Measurements from ENCODE around the gene ELL3.

Gene ELL3

DNA sequence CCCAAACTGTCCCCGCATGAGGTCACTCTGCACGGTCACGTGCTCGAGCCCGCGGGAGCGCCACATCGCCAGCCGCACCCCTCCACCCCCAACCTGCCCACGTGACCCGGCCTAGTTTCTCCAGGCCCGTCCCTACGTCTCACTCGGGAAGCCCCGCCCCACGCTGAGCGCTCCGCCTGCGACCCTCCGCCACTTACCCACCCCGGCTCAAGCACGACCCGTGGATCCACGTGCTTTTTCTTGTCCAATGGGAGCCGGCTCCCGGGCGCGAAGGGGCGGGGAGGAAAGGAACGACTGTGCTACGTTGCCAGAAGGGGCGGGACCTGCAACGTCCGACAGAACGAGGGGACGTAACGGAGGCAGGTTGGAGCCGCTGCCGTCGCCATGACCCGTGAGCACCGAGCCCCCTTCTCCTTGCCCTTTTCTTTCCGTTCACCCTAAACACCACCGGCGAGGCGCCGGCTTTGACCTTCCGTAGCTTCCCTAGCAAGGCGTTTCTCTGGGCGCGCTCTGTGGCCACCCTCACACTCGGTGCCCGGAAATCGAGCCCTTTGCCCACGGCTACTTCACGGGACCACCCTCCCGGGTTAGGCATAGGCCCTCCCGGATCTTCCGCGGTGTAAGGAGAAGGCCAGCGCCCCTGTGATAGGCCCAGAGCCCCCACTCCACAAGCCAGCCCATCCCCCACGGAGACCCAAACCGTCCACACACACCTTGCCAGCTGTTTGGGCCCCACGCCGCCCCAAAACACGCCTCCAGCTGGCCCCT is 15.4 kb upstream of the ELL3 start, which contains the start of gene SERF2:
TSS of gene SERF2 (plus strand) at position 328 of the 768 bp plus-strand sequence. CDS start at position 385, 57 bp downstream.
- Histone ChIP-seq H2BK12ac (ENCODE audit: low read length) (no peak within 1 kb of the TSS), H3K9me3 (replicated peaks in 1 of 2; ENCODE audit: control insufficient read depth in 2 of 2, insufficient read depth in 1 of 2, low read depth in 1 of 2, low read length in 2 of 2) (no peaks in the 10 kb centered on the region), H2AK5ac (ENCODE audit: low read depth, low read length) (peak within 1 kb of the TSS; percentile 81), H2AFZ (ENCODE audit: low read length) (peak within 1 kb of the TSS; percentile 89), H3K36me3 (replicated peaks in 1 of 2; ENCODE audit: control insufficient read depth in 2 of 2, insufficient read depth in 2 of 2, low read length in 2 of 2) (peaks cover 28 to 43% of the 10 kb centered on the region in 2 donors), H3K27me3 (ENCODE audit: control insufficient read depth in 3 of 3, insufficient read depth in 3 of 3, low read depth in 1 of 3, low read length in 3 of 3) (no peaks in the 10 kb centered on the region), H3K23ac (ENCODE audit: low read depth, low read length, poor library complexity) (peak within 1 kb of the TSS; percentile 1), H3K27ac (replicated peaks; ENCODE audit: low read length) (peak within 1 kb of the TSS; percentile 59), H3K14ac (ENCODE audit: low read length) (peak within 1 kb of the TSS; percentile 97), H3K9ac (ENCODE audit: low read depth, low read length, poor library complexity) (peak within 1 kb of the TSS; percentile 97), H3K4ac (ENCODE audit: low read length) (peak within 1 kb of the TSS; percentile 13), H3K4me1 (ENCODE audit: control insufficient read depth in 2 of 2, insufficient read depth in 1 of 2, low read depth in 1 of 2, low read length in 2 of 2) (peaks cover 9 to 10% of the 10 kb centered on the region in 2 donors), H2BK15ac (ENCODE audit: low read length) (no peak within 1 kb of the TSS), H3K4me2 (ENCODE audit: insufficient read depth, low read length, poor library complexity, severe bottlenecking) (peak within 1 kb of the TSS; percentile 72), H3K18ac (ENCODE audit: low read length) (peak within 1 kb of the TSS; percentile 92), H4K91ac (ENCODE audit: low read depth, low read length, poor library complexity) (no peak within 1 kb of the TSS), H3K79me1 (ENCODE audit: low read depth, low read length) (peaks cover 3% of the 10 kb centered on the region), H2BK120ac (ENCODE audit: low read depth, low read length) (no peak within 1 kb of the TSS), H4K8ac (ENCODE audit: low read depth, low read length) (no peak within 1 kb of the TSS), H2BK5ac (ENCODE audit: low read length) (peak within 1 kb of the TSS; percentile 95), H3K4me3 (ENCODE audit: low read length in 2 of 2) (peak within 1 kb of the TSS; percentile 94 to 95)
- no CpG with 5 or more reads among the region's 66 CpGs for WGBS, 2 donors (ENCODE audit: extremely low coverage in 2 of 2, insufficient read length in 2 of 2, insufficient replicate concordance in 1 of 2)
- peak; percentile 98 for DNase-seq (ENCODE audit: low spot score)

DNA sequence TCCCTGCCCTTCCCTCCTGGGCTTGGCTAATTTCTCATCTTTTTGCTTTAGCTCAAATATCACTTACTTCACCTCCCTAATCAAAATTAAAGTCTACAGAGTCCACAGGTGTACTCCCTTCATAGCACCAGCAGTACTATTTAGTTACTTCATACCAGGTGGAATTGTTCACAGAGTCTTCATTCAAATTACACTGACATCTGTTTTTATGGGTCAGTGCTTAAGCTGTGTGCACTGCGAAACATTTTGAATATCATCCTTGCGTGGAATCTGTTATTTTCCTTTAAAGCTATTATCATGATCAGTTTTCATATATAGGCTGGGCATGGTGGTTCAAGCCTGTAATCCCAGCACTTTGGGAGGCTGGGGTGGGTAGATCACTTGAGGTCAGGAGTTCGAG is 12.6 kb upstream of the ELL3 start:
- H3K4me2 ChIP-seq (ENCODE audit: insufficient read depth, low read length, poor library complexity, severe bottlenecking): no peak overlapping the region
- no peak overlapping the region for H4K91ac ChIP-seq (ENCODE audit: low read depth, low read length, poor library complexity)
- no peaks in the 10 kb centered on the region for H3K79me1 ChIP-seq (ENCODE audit: low read depth, low read length)
- H3K4me1 ChIP-seq (ENCODE audit: control insufficient read depth in 2 of 2, insufficient read depth in 1 of 2, low read depth in 1 of 2, low read length in 2 of 2): peaks cover 9 to 10% of the 10 kb centered on the region in 2 donors
- H3K4ac ChIP-seq (ENCODE audit: low read length): no peak overlapping the region
- H3K27ac ChIP-seq (replicated peaks; ENCODE audit: low read length): no peak overlapping the region
- H3K4me3 ChIP-seq (ENCODE audit: low read length in 2 of 2): no peak overlapping the region
- H2BK15ac ChIP-seq (ENCODE audit: low read length): no peak overlapping the region
- H2BK5ac ChIP-seq (ENCODE audit: low read length): no peak overlapping the region
- no peak overlapping the region for H3K9ac ChIP-seq (ENCODE audit: low read depth, low read length, poor library complexity)
- H3K23ac ChIP-seq (ENCODE audit: low read depth, low read length, poor library complexity): no peak overlapping the region
- H2BK120ac ChIP-seq (ENCODE audit: low read depth, low read length): no peak overlapping the region
- H3K9me3 ChIP-seq (replicated peaks in 1 of 2; ENCODE audit: control insufficient read depth in 2 of 2, insufficient read depth in 1 of 2, low read depth in 1 of 2, low read length in 2 of 2): no peaks in the 10 kb centered on the region
- H2AK5ac ChIP-seq (ENCODE audit: low read depth, low read length): no peak overlapping the region
- no peaks in the 10 kb centered on the region for H3K27me3 ChIP-seq (ENCODE audit: control insufficient read depth in 3 of 3, insufficient read depth in 3 of 3, low read depth in 1 of 3, low read length in 3 of 3)
- no peak for DNase-seq (ENCODE audit: low spot score)
- H2AFZ ChIP-seq (ENCODE audit: low read length): no peak overlapping the region
- no CpG with 5 or more reads among the region's 3 CpGs for WGBS, 2 donors (ENCODE audit: extremely low coverage in 2 of 2, insufficient read length in 2 of 2, insufficient replicate concordance in 1 of 2)
- no peak overlapping the region for H3K14ac ChIP-seq (ENCODE audit: low read length)
- no peak overlapping the region for H4K8ac ChIP-seq (ENCODE audit: low read depth, low read length)
- H3K18ac ChIP-seq (ENCODE audit: low read length): no peak overlapping the region
- no peak overlapping the region for H2BK12ac ChIP-seq (ENCODE audit: low read length)
- peaks cover 8 to 15% of the 10 kb centered on the region in 2 donors for H3K36me3 ChIP-seq (replicated peaks in 1 of 2; ENCODE audit: control insufficient read depth in 2 of 2, insufficient read depth in 2 of 2, low read length in 2 of 2)

DNA sequence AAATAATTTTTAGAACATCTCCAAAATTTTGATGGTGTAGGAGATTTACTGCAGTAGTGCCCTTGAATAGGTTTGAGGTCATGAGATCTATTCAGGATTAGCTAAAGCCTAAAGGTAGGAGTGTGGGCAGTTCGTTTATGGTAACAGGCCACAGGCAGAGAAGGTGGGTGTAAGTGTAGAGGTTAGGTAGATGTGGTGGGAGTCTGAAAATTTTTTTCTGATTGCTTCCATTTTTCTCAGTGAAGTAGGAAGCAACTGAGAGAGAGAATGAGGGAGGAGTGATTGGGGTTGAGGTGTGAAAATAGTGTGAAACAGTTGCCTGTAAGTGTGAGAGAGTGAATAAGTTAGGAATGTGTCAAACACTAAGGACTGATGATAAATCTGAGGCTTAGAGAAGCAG is 2.2 kb upstream of the ELL3 start:
- peaks cover 0 to 17% of the 10 kb centered on the region in 2 donors for H3K36me3 ChIP-seq (replicated peaks in 1 of 2; ENCODE audit: control insufficient read depth in 2 of 2, insufficient read depth in 2 of 2, low read length in 2 of 2)
- H3K4ac ChIP-seq (ENCODE audit: low read length): no peak overlapping the region
- H3K4me1 ChIP-seq (ENCODE audit: control insufficient read depth in 2 of 2, insufficient read depth in 1 of 2, low read depth in 1 of 2, low read length in 2 of 2): peaks cover 0 to 7% of the 10 kb centered on the region in 2 donors
- no peak overlapping the region for H3K27ac ChIP-seq (replicated peaks; ENCODE audit: low read length)
- no peak overlapping the region for H4K8ac ChIP-seq (ENCODE audit: low read depth, low read length)
- H3K9ac ChIP-seq (ENCODE audit: low read depth, low read length, poor library complexity): no peak overlapping the region
- H3K27me3 ChIP-seq (ENCODE audit: control insufficient read depth in 3 of 3, insufficient read depth in 3 of 3, low read depth in 1 of 3, low read length in 3 of 3): peaks cover 0 to 10% (median 2%) of the 10 kb centered on the region in 3 experiments
- H3K79me1 ChIP-seq (ENCODE audit: low read depth, low read length): no peaks in the 10 kb centered on the region
- H3K23ac ChIP-seq (ENCODE audit: low read depth, low read length, poor library complexity): no peak overlapping the region
- H2BK12ac ChIP-seq (ENCODE audit: low read length): no peak overlapping the region
- no peak overlapping the region for H3K18ac ChIP-seq (ENCODE audit: low read length)
- no peak overlapping the region for H2AK5ac ChIP-seq (ENCODE audit: low read depth, low read length)
- H3K9me3 ChIP-seq (replicated peaks in 1 of 2; ENCODE audit: control insufficient read depth in 2 of 2, insufficient read depth in 1 of 2, low read depth in 1 of 2, low read length in 2 of 2): no peaks in the 10 kb centered on the region
- no peak overlapping the region for H3K14ac ChIP-seq (ENCODE audit: low read length)
- H3K4me2 ChIP-seq (ENCODE audit: insufficient read depth, low read length, poor library complexity, severe bottlenecking): no peak overlapping the region
- H3K4me3 ChIP-seq (ENCODE audit: low read length in 2 of 2): no peak overlapping the region
- no peak overlapping the region for H2BK120ac ChIP-seq (ENCODE audit: low read depth, low read length)
- H4K91ac ChIP-seq (ENCODE audit: low read depth, low read length, poor library complexity): no peak overlapping the region
- no peak overlapping the region for H2AFZ ChIP-seq (ENCODE audit: low read length)
- DNase-seq (ENCODE audit: low spot score): no peak
- H2BK5ac ChIP-seq (ENCODE audit: low read length): no peak overlapping the region
- H2BK15ac ChIP-seq (ENCODE audit: low read length): no peak overlapping the region
- no CpG with 5 or more reads among the region's 1 CpG for WGBS, 2 donors (ENCODE audit: extremely low coverage in 2 of 2, insufficient read length in 2 of 2, insufficient replicate concordance in 1 of 2)

DNA sequence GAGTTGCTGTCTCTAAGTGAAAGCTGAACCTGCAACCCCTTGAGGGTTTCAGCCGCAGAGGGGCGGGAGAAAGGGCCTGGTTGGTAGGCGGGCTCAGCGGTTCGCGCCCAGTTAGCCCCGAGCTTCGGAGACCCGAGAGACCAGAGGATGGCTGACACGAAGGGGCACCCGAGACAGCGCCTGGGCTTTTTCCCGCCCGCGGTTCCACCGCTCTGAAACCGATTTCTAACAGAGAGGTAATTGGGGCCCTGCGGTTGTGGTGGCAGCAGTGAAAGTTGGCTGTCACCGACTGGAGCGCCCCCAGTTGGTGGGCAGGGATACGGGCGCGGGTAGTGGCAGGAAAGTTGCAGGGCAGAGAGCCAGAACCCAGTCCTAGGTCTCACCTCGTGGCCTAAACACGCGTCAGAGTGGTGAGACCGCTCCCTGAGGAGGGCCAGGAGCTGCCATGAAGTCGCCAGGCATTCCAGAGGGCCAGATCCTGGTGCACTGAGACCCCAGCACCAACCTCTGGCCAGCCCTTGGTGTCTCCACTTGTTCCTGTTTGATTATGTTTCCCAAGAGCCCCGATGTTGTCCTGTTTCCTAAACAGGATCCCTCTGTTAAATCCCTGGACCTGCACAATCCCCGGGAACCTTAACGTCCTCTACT is 625 bp upstream of the ELL3 start:
- peak overlapping the region; percentile 1 for H3K23ac ChIP-seq (ENCODE audit: low read depth, low read length, poor library complexity)
- peaks cover 0 to 7% of the 10 kb centered on the region in 2 donors for H3K4me1 ChIP-seq (ENCODE audit: control insufficient read depth in 2 of 2, insufficient read depth in 1 of 2, low read depth in 1 of 2, low read length in 2 of 2)
- H3K79me1 ChIP-seq (ENCODE audit: low read depth, low read length): no peaks in the 10 kb centered on the region
- H2BK15ac ChIP-seq (ENCODE audit: low read length): no peak overlapping the region
- no peak overlapping the region for H2BK12ac ChIP-seq (ENCODE audit: low read length)
- peaks cover 0 to 10% (median 2%) of the 10 kb centered on the region in 3 experiments for H3K27me3 ChIP-seq (ENCODE audit: control insufficient read depth in 3 of 3, insufficient read depth in 3 of 3, low read depth in 1 of 3, low read length in 3 of 3)
- H3K4me3 ChIP-seq (ENCODE audit: low read length in 2 of 2): peak overlapping the region in 1 of 2 donors; percentile 84
- H3K18ac ChIP-seq (ENCODE audit: low read length): peak overlapping the region; percentile 53
- no peak overlapping the region for H2BK120ac ChIP-seq (ENCODE audit: low read depth, low read length)
- no peak overlapping the region for H3K4ac ChIP-seq (ENCODE audit: low read length)
- no peak overlapping the region for H2BK5ac ChIP-seq (ENCODE audit: low read length)
- no peak overlapping the region for H3K14ac ChIP-seq (ENCODE audit: low read length)
- H3K9me3 ChIP-seq (replicated peaks in 1 of 2; ENCODE audit: control insufficient read depth in 2 of 2, insufficient read depth in 1 of 2, low read depth in 1 of 2, low read length in 2 of 2): no peaks in the 10 kb centered on the region
- H4K8ac ChIP-seq (ENCODE audit: low read depth, low read length): no peak overlapping the region
- H4K91ac ChIP-seq (ENCODE audit: low read depth, low read length, poor library complexity): no peak overlapping the region
- H3K9ac ChIP-seq (ENCODE audit: low read depth, low read length, poor library complexity): peak overlapping the region; percentile 57
- DNase-seq (ENCODE audit: low spot score): peak; percentile 49
- no CpG with 5 or more reads among the region's 31 CpGs for WGBS, 2 donors (ENCODE audit: extremely low coverage in 2 of 2, insufficient read length in 2 of 2, insufficient replicate concordance in 1 of 2)
- H2AK5ac ChIP-seq (ENCODE audit: low read depth, low read length): no peak overlapping the region
- H3K4me2 ChIP-seq (ENCODE audit: insufficient read depth, low read length, poor library complexity, severe bottlenecking): peak overlapping the region; percentile 94
- H3K27ac ChIP-seq (replicated peaks; ENCODE audit: low read length): no peak overlapping the region
- peaks cover 4 to 30% of the 10 kb centered on the region in 2 donors for H3K36me3 ChIP-seq (replicated peaks in 1 of 2; ENCODE audit: control insufficient read depth in 2 of 2, insufficient read depth in 2 of 2, low read length in 2 of 2)
- H2AFZ ChIP-seq (ENCODE audit: low read length): no peak overlapping the region

Measured in neuronal stem cell (in vitro differentiated cells).